H1 (cell line): ENCODE data around the gene SPATS2. TPM values are rescaled to one million over a fixed set of nuclear protein-coding genes. Genes with fewer than 3 reads are reported as not detected.

Source experiments
- CTCF ChIA-PET: fragments of 300-600 bp; sonication (Branson Sonifier 250); formaldehyde crosslinking; loops from one replicate; lab custom pipeline; 2021; ENCODE audit not compliant: partially characterized antibody; lab: Charles Lee
- POLR2A ChIA-PET: fragments of 300-600 bp; sonication (Branson Sonifier 250); formaldehyde crosslinking; loops from one replicate; lab custom pipeline; 2021; ENCODE audit warnings: inconsistent platforms; ENCODE audit not compliant: partially characterized antibody; lab: Charles Lee
- DNase-seq, 2 experiments: peaks; one replicate each; pipeline versions ENCODE4 v3.0.0 to v3.0.0-alpha.2; 2010 to 2022; ENCODE audit warnings: low spot score in 2 of 2, low read depth in 1 of 2, mixed read lengths in 1 of 2
- FAIRE-seq: peaks from 2 replicates; lab custom pipeline; 2011; peaks lifted over from hg19 to GRCh38; lab: Jason Lieb, UNC
- H2AFZ ChIP-seq: 2 replicates; pipeline ENCODE4 v1.8.1; 2012; ENCODE audit warnings: low read length, inconsistent platforms
- H2AK5ac ChIP-seq: 2 replicates; pipeline ENCODE4 v1.6.1; 2013; ENCODE audit warnings: low read depth, low read length
- H2BK120ac ChIP-seq: replicated peaks from 2 replicates; pipeline ENCODE3; 2013; ENCODE audit warnings: low read depth, low read length, inconsistent platforms
- H2BK12ac ChIP-seq: 2 replicates; pipeline ENCODE4 v1.6.1; 2013; ENCODE audit warnings: low read depth, low read length
- H2BK15ac ChIP-seq: 2 replicates; pipeline ENCODE4 v1.6.1; 2013; ENCODE audit warnings: low read length
- H2BK20ac ChIP-seq: 2 replicates; pipeline ENCODE4 v1.6.1; 2013; ENCODE audit warnings: low read length
- H2BK5ac ChIP-seq: 2 replicates; pipeline ENCODE4 v1.6.1; 2013; ENCODE audit warnings: low read depth, low read length
- H3K14ac ChIP-seq: 2 replicates; pipeline ENCODE4 v1.6.1; 2013; ENCODE audit warnings: inconsistent platforms; ENCODE audit not compliant: insufficient read length
- H3K18ac ChIP-seq: 2 replicates; pipeline ENCODE4 v1.6.1; 2013; ENCODE audit warnings: low read length; ENCODE audit errors: extremely low read depth
- H3K23ac ChIP-seq: 2 replicates; pipeline ENCODE4 v1.6.1; 2013; ENCODE audit warnings: inconsistent platforms; ENCODE audit not compliant: insufficient read length
- H3K23me2 ChIP-seq: 2 replicates; pipeline ENCODE4 v1.6.1; 2013; ENCODE audit warnings: low read depth, low read length
- H3K27ac ChIP-seq: 2 replicates; pipeline ENCODE4 v1.6.1; 2011; ENCODE audit warnings: low read depth, low read length, inconsistent platforms
- H3K27me3 ChIP-seq, 4 experiments: replicated peaks in 1 of 4; 1 replicate in 1 of 4; 2 replicates in 3 of 4; pipeline versions ENCODE4 v1.6.1 to v1.8.1; 2011 to 2013; ENCODE audit warnings: low read length in 3 of 4, mild to moderate bottlenecking in 3 of 4, inconsistent platforms in 2 of 4, mixed read lengths in 2 of 4, moderate library complexity in 1 of 4; ENCODE audit not compliant: control insufficient read depth in 3 of 4, insufficient read depth in 3 of 4; ENCODE audit errors: extremely low read depth in 1 of 4
- H3K36me3 ChIP-seq, 4 experiments: 2 replicates each; pipeline versions ENCODE4 v1.6.1 to v1.8.1; 2011 to 2013; ENCODE audit warnings: mild to moderate bottlenecking in 4 of 4, low read length in 3 of 4, moderate library complexity in 2 of 4, control low read depth in 1 of 4, inconsistent platforms in 1 of 4; ENCODE audit not compliant: insufficient read depth in 4 of 4, control insufficient read depth in 2 of 4
- H3K4ac ChIP-seq: replicated peaks from 2 replicates; pipeline ENCODE3; 2013; ENCODE audit warnings: low read length, low read depth, mixed read lengths, inconsistent platforms; ENCODE audit not compliant: insufficient read length
- H3K4me1 ChIP-seq, 4 experiments: replicated peaks in 1 of 4; 1 replicate in 1 of 4; 2 replicates in 3 of 4; pipeline versions ENCODE4 v1.6.1 to v1.8.1; 2011 to 2013; ENCODE audit warnings: low read length in 3 of 4, inconsistent platforms in 2 of 4, mixed read lengths in 1 of 4; ENCODE audit not compliant: insufficient read depth in 4 of 4, control insufficient read depth in 3 of 4
- H3K4me2 ChIP-seq, 2 experiments: 2 replicates each; pipeline versions ENCODE4 v1.6.1 to v1.8.1; 2011 to 2013; ENCODE audit warnings: low read depth in 2 of 2, low read length in 2 of 2, control low read depth in 1 of 2, inconsistent platforms in 1 of 2, mild to moderate bottlenecking in 1 of 2; ENCODE audit not compliant: insufficient read depth in 1 of 2
- H3K4me3 ChIP-seq, 4 experiments: fragments of 200-600, 300-600 bp in 1 of 4; sonication (generic), shearing (Covaris generic), sonication (Bioruptor Twin) in 1 of 4; 2 replicates each; pipeline versions ENCODE4 v1.5.1 to v1.8.1; 2011 to 2016; ENCODE audit warnings: low read length in 4 of 4, low read depth in 3 of 4, control low read depth in 2 of 4, inconsistent platforms in 2 of 4, mild to moderate bottlenecking in 2 of 4, mixed read lengths in 1 of 4, moderate library complexity in 1 of 4; ENCODE audit not compliant: insufficient read depth in 2 of 4; ENCODE audit errors: extremely low read depth in 1 of 4
- H3K56ac ChIP-seq: replicated peaks from 2 replicates; pipeline ENCODE3; 2013; ENCODE audit warnings: low read depth, mild to moderate bottlenecking, mixed read lengths, low read length, inconsistent platforms; ENCODE audit not compliant: insufficient read length
- H3K79me1 ChIP-seq: 2 replicates; pipeline ENCODE4 v1.6.1; 2013; ENCODE audit warnings: low read depth, low read length, control low read depth
- H3K79me2 ChIP-seq, 2 experiments: 2 replicates each; pipeline versions ENCODE4 v1.6.1 to v1.8.1; 2012 to 2013; ENCODE audit warnings: low read length in 2 of 2, mild to moderate bottlenecking in 2 of 2, inconsistent platforms in 1 of 2; ENCODE audit not compliant: insufficient read depth in 2 of 2, control insufficient read depth in 1 of 2
- H3K9ac ChIP-seq, 4 experiments: replicated peaks in 1 of 4; 1 replicate in 1 of 4; 2 replicates in 3 of 4; pipeline versions ENCODE4 v1.6.1 to v1.8.1; 2011 to 2013; ENCODE audit warnings: low read depth in 3 of 4, low read length in 3 of 4, control low read depth in 2 of 4, mild to moderate bottlenecking in 2 of 4, moderate library complexity in 2 of 4, inconsistent platforms in 1 of 4; ENCODE audit errors: extremely low read depth in 1 of 4
- H3K9me3 ChIP-seq, 2 experiments: 2 replicates each; pipeline versions ENCODE4 v1.6.1 to v1.8.1; 2012 to 2013; ENCODE audit warnings: mild to moderate bottlenecking in 2 of 2, moderate library complexity in 2 of 2, control low read depth in 1 of 2, inconsistent platforms in 1 of 2, low read depth in 1 of 2, low read length in 1 of 2, mixed read lengths in 1 of 2; ENCODE audit not compliant: insufficient read depth in 2 of 2
- H4K20me1 ChIP-seq, 2 experiments: replicated peaks in 1 of 2; 2 replicates each; pipeline versions ENCODE3 to v1.8.1; 2011 to 2013; ENCODE audit warnings: inconsistent platforms in 2 of 2, low read length in 2 of 2, mild to moderate bottlenecking in 1 of 2; ENCODE audit not compliant: insufficient read depth in 2 of 2, control insufficient read depth in 1 of 2
- H4K5ac ChIP-seq: 2 replicates; pipeline ENCODE4 v1.6.1; 2013; ENCODE audit warnings: low read length, low read depth, mixed read lengths, inconsistent platforms; ENCODE audit not compliant: insufficient read length
- H4K8ac ChIP-seq: 2 replicates; pipeline ENCODE4 v1.8.0; 2013; ENCODE audit warnings: mild to moderate bottlenecking, moderate library complexity, low read length, inconsistent platforms; ENCODE audit not compliant: insufficient read depth; ENCODE audit errors: extremely low read depth
- H4K91ac ChIP-seq: replicated peaks from 2 replicates; pipeline ENCODE3; 2013; ENCODE audit warnings: low read length, mixed read lengths, inconsistent platforms; ENCODE audit not compliant: insufficient read length
- JUN ChIP-seq: IDR thresholded peaks from 2 replicates; pipeline ENCODE4 v1.6.1; 2011; ENCODE audit warnings: low read depth, mild to moderate bottlenecking, improper control_type of control experiment, low read length
- ZNF274 ChIP-seq: IDR thresholded peaks from 2 replicates; pipeline ENCODE4 v1.7.0; 2012; ENCODE audit warnings: low read length, borderline replicate concordance; ENCODE audit errors: extremely low read depth
- WGBS, 2 experiments: shearing (Covaris generic) in 1 of 2; methylation state at CpG; one replicate each; pipeline versions ENCODE4 v1.1.6 to v1.1.7; 2013 to 2015; ENCODE audit warnings: low lambda C conversion rate in 2 of 2, mixed read lengths in 2 of 2, inconsistent platforms in 1 of 2, low coverage in 1 of 2, missing lambda C conversion rate in 1 of 2; ENCODE audit not compliant: insufficient replicate concordance in 2 of 2, insufficient coverage in 1 of 2, insufficient read length in 1 of 2; ENCODE audit errors: extremely low coverage in 1 of 2, missing lambda C conversion rate in 1 of 2; 5-methylcytosine and 5-hydroxymethylcytosine counted together
- polyA plus RNA-seq, 7 experiments: library from polyadenylated mRNA; depleted of rRNA in 3 of 7; stranded (reverse) in 5 of 7; unstranded in 2 of 7; fragments of >200 nt in 5 of 7; fragments of 200-250 nt in 2 of 7; gene quantifications; 1 replicate in 5 of 7; 2 replicates in 1 of 7; 4 replicates in 1 of 7; pipeline versions ENCODE4 v1.2.1 to v1.2.3, GENCODE V29; 2011 to 2013; ENCODE audit warnings: missing spikeins in 2 of 7, mixed read lengths in 2 of 7
- total RNA-seq: library from RNA; stranded (reverse); fragmentation: NEBNext Ultra II Directional; extraction: Animal tissue kit (Norgen Biotek cat#: 25700); gene quantifications from 2 replicates; pipeline ENCODE4 v1.2.1, GENCODE V29; 2021

The SPATS2 gene
- total and polyA plus RNA-seq, 2 of the 8 experiments (the other 6 are each of a cell fraction or from before 2014, with no cell fraction given) = 19.2 to 24.5 TPM

GRCh38 chr12:49527361-49528130, 160.3 kb downstream of the SPATS2 start:
- Histone ChIP-seq H2AK5ac (no peak overlapping the region), H3K23me2 (no peaks in the 10 kb centered on the region), H3K9me3 (no peaks in the 10 kb centered on the region), H2BK12ac (no peak overlapping the region), H3K36me3 (peaks cover 6 to 26% (median 12%) of the 10 kb centered on the region in 4 experiments; a peak in 6 of 8 replicates), H3K4me1 (peaks cover 0 to 3% (median 0%) of the 10 kb centered on the region in 4 experiments; a peak in 1 of 7 replicates), H4K5ac (no peak overlapping the region), H3K27ac (no peak overlapping the region), H3K18ac (no peak overlapping the region), H3K56ac (no peak overlapping the region), H3K27me3 (no peaks in the 10 kb centered on the region; a peak in 1 of 7 replicates), H3K14ac (no peak overlapping the region), H3K23ac (no peak overlapping the region), H2BK120ac (no peak overlapping the region), H2BK20ac (no peak overlapping the region), H4K20me1 (no peaks in the 10 kb centered on the region), H3K79me2 (no peaks in the 10 kb centered on the region), H2BK5ac (no peak overlapping the region), H4K91ac (no peak overlapping the region), H2AFZ (no peak overlapping the region), H3K79me1 (no peaks in the 10 kb centered on the region), H4K8ac (no peak overlapping the region), H3K4ac (no peak overlapping the region), H3K9ac (no peak overlapping the region), H3K4me3 (no peak overlapping the region), H2BK15ac (no peak overlapping the region), H3K4me2 (no peak overlapping the region)
- DNase-seq = no peak
- FAIRE-seq = peak; percentile 36
- 77% methylated on average over 7 of the region's 7 CpGs; no CpG with 5 or more reads in 1 of the 2 experiments for WGBS, 2 experiments
- TF ChIP-seq JUN (no peak), ZNF274 (no peak)
- CTCF ChIA-PET = interaction anchor here (0.6 to 10.7 kb wide), 15 partner anchors 9 to 440 kb away, joined by 3 to 72 read pairs (median 3); no protein-coding TSS in a partner anchor
- POLR2A ChIA-PET = interaction anchor here (0.8 to 1.4 kb wide), 2 partner anchors 30 to 39 kb away, joined by 3 read pairs; no protein-coding TSS in a partner anchor
